Ramos (cell line): ENCODE measurements around the gene CEP55.
"Not testable (repeated sequence)": the region's sequence is repeated elsewhere in the genome, so short reads cannot be mapped to it uniquely, and the experiment has no call there.

Experiments
- in situ Hi-C: fragments of 300-500 bp; cut with MboI; formaldehyde crosslinking; loops from one replicate; pipeline ENCODE4 v1.14.3; 2022; ENCODE audit warnings: low sequenced_read_pairs; ENCODE audit not compliant: unreplicated experiment

The CEP55 gene

DNA sequence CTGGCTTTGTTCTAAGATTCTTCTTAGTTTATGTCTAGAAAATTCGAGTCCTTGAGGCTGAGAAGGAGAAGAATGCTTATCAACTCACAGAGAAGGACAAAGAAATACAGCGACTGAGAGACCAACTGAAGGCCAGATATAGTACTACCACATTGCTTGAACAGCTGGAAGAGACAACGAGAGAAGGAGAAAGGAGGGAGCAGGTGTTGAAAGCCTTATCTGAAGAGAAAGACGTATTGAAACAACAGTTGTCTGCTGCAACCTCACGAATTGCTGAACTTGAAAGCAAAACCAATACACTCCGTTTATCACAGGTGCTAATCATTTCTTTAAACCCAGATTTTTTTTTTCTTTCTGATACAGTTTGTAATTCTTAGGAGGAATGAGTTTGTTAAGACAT, 6.7 kb downstream of the CEP55 start:
- in situ Hi-C loops: no loop called here

DNA sequence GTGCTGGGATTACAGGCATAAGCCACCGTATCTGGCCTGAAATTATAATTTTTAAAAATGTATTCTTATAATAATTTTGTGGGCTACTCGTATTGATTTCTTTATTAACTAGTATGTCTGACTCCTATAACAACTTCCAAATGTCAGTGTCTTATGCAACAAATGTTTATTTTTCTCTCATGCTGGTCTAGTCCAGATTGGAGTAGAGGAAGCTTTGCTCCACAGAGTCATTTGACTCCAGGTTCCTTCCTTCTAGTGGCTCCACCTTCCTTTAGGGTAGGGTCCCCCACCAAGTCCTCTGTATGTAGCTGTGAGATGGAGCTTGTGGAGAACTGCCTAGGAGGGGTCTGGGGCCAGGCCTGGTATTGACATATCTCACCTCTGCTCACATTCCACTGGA, 8.7 kb downstream of the CEP55 start:
- in situ Hi-C loops: no loop called here

DNA sequence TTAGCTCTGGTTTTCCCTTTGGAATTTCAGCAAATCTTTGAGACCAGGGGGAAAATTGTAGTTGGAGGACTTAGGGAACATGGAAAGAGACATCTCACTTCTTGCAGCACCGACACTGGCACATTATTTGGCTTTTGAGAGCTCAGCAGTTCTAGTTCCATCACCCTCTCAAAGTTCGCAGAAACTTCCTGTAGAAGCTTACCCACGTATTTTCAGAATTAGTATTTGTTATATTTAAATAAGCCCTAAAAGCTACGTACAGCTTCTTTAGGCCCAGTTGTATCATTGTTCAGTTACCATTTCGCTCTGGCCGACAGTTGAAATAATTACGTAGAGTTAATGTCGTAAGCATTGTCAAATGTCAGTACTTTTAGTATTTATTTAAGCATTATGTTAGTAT, 13.4 kb downstream of the CEP55 start:
- in situ Hi-C loops: no loop called here

DNA sequence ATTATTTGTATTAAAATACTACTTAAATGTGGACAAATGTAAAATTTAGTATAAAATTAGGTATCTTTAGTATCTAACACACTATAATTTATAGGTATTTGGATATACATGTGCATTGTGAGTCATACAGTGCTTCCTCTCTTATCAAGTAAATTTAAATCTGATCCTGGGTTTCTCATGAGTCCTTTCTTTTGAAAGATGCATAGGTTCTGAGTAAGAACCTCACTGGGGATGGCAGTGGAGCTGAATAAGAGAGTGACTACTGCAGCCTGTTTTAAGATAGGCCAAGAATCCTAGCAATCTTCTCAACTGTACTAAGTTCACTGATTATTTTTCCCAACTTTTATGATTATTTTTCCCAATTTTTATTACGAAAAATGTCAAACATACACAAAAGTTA, 16.2 kb downstream of the CEP55 start:
- in situ Hi-C loops: no loop called here

DNA sequence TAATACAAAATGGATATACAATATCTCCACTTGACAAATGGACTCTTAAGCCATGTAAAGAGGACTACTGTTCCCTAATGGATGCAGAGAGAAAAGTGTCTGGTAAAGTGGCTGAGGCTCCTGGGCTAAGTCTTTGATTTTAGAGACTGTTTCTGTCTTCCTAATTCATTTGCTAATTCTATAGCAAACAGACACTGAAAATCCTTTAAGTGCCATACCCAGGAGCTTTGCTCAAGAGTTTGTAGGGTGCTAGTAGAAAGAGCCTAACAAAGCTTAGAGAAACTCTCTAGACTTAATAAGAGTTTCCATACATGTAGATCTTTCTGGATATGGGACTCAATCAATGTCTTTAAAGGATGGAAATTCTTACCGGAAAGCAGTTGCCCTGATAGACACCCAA, 16.7 kb downstream of the CEP55 start:
- in situ Hi-C loops: no loop called here

DNA sequence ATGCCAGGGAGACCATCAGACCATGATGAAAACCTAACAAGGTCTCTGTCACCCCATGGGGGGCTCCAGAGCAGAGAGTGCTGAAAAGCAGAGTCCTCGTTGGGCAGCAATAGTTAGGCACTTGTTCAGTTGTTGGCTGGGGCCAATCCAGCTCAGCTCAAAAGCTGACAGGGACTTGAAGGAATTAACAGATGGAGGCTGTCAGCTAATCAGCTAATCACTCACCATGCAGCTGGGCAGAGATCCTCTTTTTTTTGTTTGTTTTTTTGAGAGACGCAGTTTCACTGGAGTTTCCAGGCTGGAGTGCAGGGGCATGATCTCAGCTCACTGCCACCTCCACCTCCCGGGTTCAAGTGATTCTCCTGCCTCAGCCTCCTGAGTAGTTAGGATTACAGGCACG, 18.1 kb downstream of the CEP55 start:
- in situ Hi-C loops: no loop called here

DNA sequence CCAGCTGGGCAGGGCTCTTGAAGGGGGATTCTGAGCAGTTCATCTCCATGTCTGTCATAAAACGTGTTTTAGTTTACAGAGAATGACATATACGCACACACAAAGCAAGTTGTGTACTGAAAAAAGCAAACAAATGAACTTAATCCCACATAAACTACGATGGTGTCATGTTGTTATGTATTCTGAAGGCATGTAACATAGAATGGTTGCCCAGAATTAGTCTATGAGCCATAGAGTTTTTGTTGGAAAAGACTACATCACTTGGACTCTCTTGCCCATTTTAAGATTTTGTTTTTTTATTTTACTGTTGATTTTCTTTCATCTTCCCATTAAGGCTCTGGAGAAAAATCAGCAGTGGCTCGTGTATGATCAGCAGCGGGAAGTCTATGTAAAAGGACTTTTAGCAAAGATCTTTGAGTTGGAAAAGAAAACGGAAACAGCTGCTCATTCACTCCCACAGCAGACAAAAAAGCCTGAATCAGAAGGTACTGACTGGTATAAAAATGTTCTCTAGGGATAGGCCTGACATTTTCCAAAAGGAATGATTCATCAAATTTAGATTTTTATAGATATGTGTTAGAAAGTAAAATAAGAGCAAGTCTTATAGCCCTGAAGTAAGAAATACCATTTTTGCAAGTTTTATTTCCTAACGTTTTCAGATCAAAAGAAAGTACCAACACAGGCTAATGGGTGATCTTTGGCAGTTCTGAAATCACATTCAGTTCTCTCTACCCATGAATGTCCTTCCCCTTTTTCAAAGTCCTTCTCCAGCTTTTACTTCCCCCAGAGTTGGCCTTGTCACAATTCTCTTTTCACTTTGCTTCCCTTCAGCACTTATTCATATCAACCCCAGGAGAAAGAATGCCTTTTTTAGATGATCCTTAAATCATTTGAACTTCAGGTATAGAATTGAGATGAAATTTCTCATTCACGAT, 18.9 kb downstream of the CEP55 start:
- in situ Hi-C loops: no loop called here

DNA sequence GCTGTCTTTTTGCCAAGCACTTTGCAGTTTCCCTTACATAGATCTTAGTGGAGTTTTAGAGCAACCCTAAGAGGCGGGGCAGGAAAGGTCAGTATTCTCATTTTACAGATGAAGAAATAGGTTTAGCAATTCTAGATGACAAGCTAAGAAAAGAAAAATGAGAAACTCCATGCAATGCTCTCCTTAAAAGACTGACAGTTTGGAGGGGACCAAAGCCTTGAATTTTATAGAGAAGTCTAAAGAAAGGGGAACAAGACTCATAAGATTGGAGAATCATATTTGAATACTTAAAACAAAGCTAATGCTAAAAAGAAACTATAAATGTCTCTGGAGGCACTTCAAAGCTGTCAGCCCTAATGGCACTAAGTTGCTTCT, 19.6 kb downstream of the CEP55 start:
- in situ Hi-C loops: no loop called here

DNA sequence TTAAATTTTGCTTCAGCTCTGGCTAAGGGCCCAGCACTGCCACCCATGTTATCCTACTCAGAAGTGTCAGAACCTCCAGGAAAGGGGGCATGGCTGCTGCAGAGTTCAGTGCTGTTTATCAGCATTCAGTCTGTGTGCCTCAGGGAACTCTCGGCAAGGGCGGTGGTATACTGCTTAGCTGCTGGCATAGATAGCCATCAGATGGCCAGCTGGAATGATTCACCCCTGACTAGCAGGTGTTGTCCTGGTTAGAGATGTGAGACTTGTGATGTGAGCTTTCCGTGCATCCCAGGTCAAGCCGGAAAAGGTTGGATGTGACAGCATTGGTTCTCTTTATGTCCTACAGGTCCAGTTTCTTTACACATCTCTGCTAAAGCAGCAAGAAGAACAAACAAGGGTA, 22.1 kb downstream of the CEP55 start:
- in situ Hi-C loops: no loop called here

DNA sequence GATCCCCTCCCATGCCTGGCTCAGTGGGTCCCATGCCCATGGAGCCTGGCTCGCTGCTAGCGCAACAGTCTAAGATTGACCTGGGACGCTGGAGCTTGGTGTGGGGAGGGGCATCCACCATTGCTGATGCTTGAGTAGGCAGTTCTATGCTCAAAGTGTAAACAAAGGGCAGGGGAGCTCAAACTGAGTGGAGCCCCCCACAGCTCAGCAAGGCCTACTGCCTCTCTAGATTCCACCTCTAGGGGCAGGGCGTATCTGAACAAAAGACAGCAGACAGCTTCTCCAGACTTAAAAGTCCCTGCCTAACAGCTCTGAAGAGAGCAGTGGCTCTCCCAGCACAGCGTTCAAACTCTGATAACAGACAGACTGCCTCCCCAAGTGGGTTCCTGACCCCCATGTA, 38.9 kb downstream of the CEP55 start:
- in situ Hi-C loops: no loop called here

DNA sequence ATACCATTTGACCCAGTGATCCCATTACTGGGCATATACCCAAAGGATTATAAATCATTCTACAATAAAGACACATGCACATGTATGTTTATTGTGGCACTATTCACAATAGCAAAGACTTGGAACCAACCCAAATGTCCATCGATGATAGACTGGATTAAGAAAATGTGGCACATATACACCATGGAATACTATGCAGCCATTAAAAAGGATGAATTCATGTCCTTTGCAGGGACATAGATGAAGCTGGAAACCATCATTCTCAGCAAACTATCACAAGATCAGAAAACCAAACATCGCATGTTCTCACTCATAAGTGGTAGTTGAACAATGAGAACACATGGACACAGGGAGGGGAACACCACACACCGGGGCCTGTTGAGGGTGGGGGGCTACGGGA, 44.5 kb downstream of the CEP55 start:
- in situ Hi-C loops: not testable (repeated sequence)

DNA sequence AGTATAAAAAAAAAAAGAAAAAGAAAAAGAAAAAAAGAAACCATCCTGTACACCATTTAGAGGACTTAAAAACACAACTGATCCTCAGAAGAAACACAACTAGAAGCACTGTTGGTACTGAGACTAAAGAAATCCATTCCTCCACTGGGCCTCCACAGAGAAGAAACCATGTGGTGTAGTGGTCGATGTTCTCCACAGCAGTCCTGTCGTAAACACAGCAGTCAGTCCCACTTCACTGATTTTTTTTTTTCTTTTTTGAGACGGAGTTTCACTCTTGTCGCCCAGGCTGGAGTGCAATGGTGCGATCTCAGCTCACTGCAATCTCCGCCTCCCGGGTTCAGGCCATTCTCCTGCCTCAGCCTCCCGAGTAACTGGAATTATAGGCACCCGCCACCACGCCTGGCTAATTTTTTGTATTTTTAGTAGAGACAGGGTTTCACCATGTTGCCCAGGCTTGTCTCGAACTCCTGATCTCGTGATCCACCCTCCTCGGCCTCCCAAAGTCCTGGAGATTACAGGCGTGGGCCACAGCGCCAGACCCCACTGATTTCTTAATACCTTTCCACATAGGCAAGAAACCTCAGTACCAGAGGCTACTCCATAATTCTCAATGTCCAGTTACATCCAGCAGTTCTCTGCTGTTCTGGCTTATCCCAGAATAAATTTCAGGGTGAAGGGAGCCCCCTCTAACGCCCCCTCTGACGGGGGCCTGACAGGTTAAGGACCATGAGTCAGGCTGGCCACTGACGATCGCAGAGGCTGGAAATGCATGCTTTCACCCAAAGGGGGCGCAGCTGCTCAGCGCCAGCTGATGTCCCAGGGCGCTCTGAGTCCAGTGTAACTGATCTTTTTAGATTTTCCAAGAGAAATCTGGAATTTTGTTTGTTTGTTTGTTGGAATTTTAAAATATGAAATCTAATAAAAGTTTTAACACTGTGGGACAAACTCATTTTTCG, 45.3 kb downstream of the CEP55 start:
- in situ Hi-C loops: no loop called here

DNA sequence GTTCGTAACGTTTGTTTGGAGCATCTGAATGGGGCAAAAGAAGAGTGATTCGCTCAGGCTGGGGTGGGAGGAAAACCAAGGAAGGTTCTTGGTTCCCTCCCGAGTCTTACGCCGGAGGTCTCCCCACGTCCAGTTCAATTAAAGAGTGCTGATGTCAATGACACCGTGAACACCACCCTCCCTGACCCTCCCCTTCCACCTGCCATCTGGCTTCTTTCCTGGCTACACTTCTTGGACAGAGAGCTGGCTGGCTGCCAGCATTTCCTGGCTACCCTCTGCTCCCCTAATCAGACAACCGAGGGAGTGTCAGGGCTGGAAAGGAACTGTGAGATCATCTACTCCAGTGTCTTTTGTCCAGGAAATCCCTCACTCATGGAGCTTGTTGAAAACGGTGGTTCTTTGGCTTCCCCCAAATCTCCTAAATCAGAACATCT, 46.0 kb downstream of the CEP55 start:
- in situ Hi-C loops: no loop called here

DNA sequence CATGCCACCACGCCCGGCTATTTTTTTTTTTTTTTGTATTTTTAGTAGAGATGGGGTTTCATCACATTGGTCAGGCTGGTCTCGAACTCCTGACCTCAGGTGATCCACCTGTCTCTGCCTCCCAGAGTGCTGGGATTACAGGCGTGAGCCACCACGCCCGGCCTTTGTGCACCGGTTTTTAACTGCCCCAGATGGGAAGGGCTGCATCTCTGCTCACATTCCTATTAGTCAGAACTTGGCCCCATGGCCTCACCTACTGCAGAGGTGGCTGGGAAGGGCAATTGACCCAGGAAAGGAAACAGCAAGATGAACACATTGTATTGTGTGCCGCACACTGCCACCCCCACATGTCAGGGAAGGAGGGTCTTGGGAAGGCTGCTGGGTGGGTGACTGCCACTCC, 50.6 kb downstream of the CEP55 start:
- in situ Hi-C loops: not testable (repeated sequence)

DNA sequence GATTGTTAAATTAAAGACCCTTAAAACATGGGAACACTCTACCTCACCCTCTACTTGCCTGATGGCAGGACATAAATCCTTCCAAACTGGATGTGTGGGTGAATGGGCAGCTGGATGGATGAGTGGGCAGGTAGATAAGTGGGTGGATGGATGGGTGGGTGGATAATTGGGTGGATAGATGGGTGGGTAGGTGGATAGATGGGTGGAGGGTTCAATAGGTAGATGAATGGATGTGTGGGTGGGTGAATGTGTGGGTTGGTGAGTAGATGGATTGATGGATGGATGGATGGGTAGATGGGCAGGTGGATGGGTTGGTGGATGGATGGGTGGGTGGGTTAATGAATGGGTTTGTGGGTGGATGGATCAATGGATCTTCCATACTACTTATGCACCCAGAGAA, 51.1 kb downstream of the CEP55 start:
- in situ Hi-C loops: no loop called here

DNA sequence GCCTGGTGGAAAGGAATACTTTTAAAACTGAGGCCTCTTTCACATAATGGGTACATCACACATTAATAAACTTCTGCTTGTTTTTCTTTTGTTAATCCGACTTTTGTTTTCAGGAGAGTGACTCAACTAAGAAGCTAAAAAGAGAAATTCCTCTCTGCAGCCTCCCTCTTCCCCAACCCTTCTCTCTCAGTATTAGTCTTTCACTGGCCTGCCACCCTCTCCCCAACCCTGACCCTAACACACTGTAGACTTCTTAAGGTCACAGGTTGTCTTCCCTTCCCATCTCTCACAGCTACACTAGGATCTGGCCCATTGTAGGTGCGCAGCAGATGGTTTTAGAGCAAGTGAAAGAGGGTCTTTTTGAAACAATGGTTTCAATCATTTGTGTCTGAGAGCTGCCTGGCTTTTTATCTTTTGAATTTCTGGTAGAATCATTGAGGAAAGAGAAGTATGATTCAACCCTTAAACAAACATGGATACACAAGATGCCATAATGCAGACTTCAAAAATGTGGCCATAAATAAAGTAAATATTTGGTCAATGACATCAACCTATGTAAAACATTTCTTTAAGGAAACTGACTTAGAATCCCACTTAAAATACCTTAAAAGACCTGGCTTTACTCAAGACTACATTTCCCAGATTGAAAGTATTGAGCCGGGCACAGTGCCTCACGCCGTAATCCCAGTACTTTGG, 52.1 kb downstream of the CEP55 start:
- in situ Hi-C loops: no loop called here

DNA sequence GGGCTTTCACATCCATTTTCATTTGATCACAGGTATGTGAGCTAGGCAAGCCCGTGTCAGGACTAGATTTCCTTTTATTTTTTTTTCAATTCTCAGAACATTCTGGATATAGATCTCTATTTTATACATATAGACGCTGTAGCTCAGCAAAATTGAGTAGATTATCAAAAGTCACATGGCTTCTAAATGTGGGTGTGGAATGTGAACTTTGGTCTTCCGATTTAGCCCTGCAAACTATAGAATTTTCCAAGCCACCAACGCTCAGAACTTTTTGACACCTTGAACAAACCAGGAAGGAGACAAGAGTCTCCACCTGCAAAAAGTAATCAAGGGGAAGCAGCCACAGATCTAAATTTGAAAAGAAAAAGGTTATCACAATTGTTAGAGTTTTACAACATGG, 54.2 kb downstream of the CEP55 start:
- in situ Hi-C loops: loop anchor here (25.0 kb wide), 1 partner anchor 262 kb away; no protein-coding TSS in a partner anchor

DNA sequence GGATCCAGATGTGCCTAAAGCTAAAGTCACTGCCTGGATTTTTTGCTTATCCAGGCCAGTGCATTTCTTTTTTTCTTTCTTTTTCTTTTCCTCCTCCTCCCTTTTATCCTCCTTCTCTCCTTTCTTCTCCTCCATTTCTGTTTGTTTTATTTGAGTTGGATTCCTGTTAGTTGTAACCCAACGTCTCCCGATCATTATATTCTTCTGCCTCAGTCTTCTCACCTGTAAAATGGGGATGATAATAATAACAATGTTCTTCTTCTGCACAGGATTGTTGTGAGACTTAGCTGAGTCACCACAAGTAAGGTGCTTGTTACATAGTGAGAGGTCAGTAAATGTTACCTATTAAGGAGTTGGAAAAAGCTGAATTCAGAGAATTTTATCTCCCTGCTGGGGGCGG, 56.4 kb downstream of the CEP55 start:
- in situ Hi-C loops: loop anchor here (25.0 kb wide), 1 partner anchor 260 kb away; no protein-coding TSS in a partner anchor

DNA sequence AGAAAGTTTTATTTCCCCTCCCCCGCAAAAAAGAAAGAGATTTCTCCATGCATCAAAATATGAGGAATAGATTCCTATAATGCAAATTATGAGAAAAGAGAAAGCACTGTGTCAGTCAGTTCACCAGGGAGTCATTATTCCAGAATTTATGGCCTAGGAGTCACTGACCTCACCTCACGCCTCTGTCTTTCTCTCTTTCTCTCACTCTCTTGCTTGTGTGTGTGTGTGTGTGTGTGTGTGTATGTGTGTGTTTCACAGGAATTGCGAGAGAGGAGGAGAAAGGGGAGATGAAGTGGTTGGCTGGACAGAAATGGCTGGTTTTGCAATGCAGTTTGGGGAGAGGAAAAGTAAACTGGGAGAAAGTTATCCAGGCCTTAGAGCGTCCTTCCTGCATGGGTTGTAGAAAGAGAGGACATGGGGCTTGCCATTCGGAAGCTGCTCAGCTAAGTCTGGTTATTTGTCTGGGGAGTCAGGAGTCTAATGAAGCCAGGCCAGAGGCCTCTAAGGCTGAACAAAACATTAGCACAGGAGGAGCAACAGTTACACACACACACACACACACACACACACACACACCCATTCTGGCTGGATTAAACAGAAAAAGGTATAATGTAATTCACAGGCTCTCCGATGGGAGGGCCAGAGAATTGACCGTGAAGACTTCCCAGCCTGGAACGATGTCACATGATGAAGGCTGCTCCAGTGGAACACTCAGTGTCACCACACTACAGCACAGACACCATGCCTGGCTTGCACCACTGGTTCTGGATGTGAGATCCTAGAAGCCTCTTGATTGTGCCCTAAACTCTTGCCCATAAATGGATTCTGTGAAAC, 57.3 kb downstream of the CEP55 start:
- in situ Hi-C loops: loop anchor here (25.0 kb wide), 1 partner anchor 259 kb away; no protein-coding TSS in a partner anchor

DNA sequence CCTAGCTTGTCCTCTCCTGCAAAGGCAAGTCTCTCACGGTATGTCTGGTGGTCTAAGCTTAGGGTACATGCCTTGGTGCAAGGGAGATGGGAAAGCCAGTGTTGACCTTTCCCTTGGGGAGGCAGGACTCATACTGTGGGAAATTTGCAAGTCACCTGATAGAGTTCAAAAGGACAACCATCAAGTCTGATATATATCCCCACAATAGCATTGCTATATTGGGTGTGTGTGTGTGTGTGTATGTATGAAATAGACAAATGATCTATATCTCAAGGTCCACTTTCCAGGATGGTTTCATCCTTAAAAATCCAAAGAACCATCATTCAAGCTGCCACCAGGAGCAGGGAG, 57.9 kb downstream of the CEP55 start:
- in situ Hi-C loops: loop anchor here (25.0 kb wide), 1 partner anchor 258 kb away; no protein-coding TSS in a partner anchor
